GM12892 (cell line): ENCODE data around the gene DOCK10.

ENCODE experiments used
- POLR2A ChIP-seq: IDR thresholded peaks from 2 replicates; pipeline ENCODE4 v1.6.1; 2011; ENCODE audit warnings: low read depth, low read length, control low read depth
- POLR2AphosphoS5 ChIP-seq: IDR thresholded peaks from 2 replicates; pipeline ENCODE4 v1.6.1; 2011; ENCODE audit warnings: low read depth, low read length, control low read depth
- TAF1 ChIP-seq: IDR thresholded peaks from 2 replicates; pipeline ENCODE4 v1.6.1; 2011; ENCODE audit warnings: low read depth, mild to moderate bottlenecking, control low read depth, low read length, borderline replicate concordance

GRCh38 chr2:224819075-224819474 is 223.2 kb downstream of the DOCK10 start:
- TF ChIP-seq POLR2A (no peak), POLR2AphosphoS5 (no peak), TAF1 (no peak)
